GM12878 (cell line): ENCODE measurements around the gene ADGRB2. TPM values are rescaled to one million over a fixed set of nuclear protein-coding genes. Genes with fewer than 3 reads are reported as not detected.

Source experiments
- ATF7 ChIP-seq: fragments of 450-650 bp; IDR thresholded peaks from 2 replicates; pipeline ENCODE4 v1.6.1; 2016; ENCODE audit warnings: low read depth, mild to moderate bottlenecking
- BHLHE40 ChIP-seq, 2 experiments: fragments of 450-650 bp in 1 of 2; IDR thresholded peaks; 2 replicates each; pipeline ENCODE4 v1.6.1; 2011 to 2017; ENCODE audit warnings: low read depth in 2 of 2, borderline replicate concordance in 1 of 2, improper control_type of control experiment in 1 of 2, low read length in 1 of 2, mild to moderate bottlenecking in 1 of 2
- CHD4 ChIP-seq: fragments of 200-600 bp; sonication (generic); IDR thresholded peaks from 2 replicates; pipeline ENCODE4 v1.6.1; 2016; ENCODE audit warnings: mild to moderate bottlenecking
- EED ChIP-seq: sonication (generic); IDR thresholded peaks from 2 replicates; pipeline ENCODE4 v1.6.1; 2016; ENCODE audit warnings: antibody characterized with exemption, low read depth
- ETV6 ChIP-seq, 2 experiments: fragments of 450-650 bp in 1 of 2; IDR thresholded peaks in 1 of 2; conservative IDR thresholded peaks in 1 of 2; 2 replicates each; pipeline ENCODE4 v1.6.1; 2014; ENCODE audit warnings: antibody characterized with exemption in 1 of 2, borderline replicate concordance in 1 of 2, low read depth in 1 of 2, mild to moderate bottlenecking in 1 of 2, moderate library complexity in 1 of 2
- HDAC6 ChIP-seq: fragments of 200-600 bp; sonication (generic); IDR thresholded peaks from one replicate; pipeline ENCODE4 v1.8.0; 2017; ENCODE audit warnings: antibody characterized with exemption; ENCODE audit not compliant: unreplicated experiment
- LARP7 ChIP-seq: fragments of 450-650 bp; IDR thresholded peaks from 2 replicates; pipeline ENCODE4 v1.6.1; 2017; ENCODE audit warnings: mild to moderate bottlenecking
- POLR2AphosphoS5 ChIP-seq: IDR thresholded peaks from 2 replicates; pipeline ENCODE4 v1.6.1; 2011; ENCODE audit warnings: mild to moderate bottlenecking, low read length, inconsistent platforms
- RFX5 ChIP-seq: IDR thresholded peaks from 2 replicates; pipeline ENCODE4 v1.6.1; 2011; ENCODE audit warnings: low read depth, low read length, improper control_type of control experiment
- SREBF2 ChIP-seq: IDR thresholded peaks from 2 replicates; pipeline ENCODE4 v1.6.1; 2012; ENCODE audit warnings: mild to moderate bottlenecking, low read length
- TCF3 ChIP-seq: IDR thresholded peaks from 2 replicates; pipeline ENCODE4 v1.6.1; 2012; ENCODE audit warnings: low read depth, mild to moderate bottlenecking, low read length, borderline replicate concordance; ENCODE audit not compliant: insufficient read depth
- ZNF207 ChIP-seq: fragments of 450-650 bp; IDR thresholded peaks from 2 replicates; pipeline ENCODE4 v1.6.1; 2014; ENCODE audit warnings: antibody characterized with exemption, mild to moderate bottlenecking, borderline replicate concordance
- ZZZ3 ChIP-seq: IDR thresholded peaks from 2 replicates; pipeline ENCODE4 v1.6.1; 2011; ENCODE audit warnings: low read depth; ENCODE audit not compliant: control insufficient read depth, insufficient read length
- polyA plus RNA-seq, 11 experiments: library from polyadenylated mRNA; depleted of rRNA in 4 of 11; unstranded in 6 of 11; stranded (reverse) in 5 of 11; fragments of >200 nt; fragmentation: Nextera tagmentation in 4 of 11; fragmentation: Illumina TruSeq in 1 of 11; extraction: Ambion mirVana in 4 of 11; extraction: Trizol in 1 of 11; gene quantifications; 1 replicate in 1 of 11; 2 replicates in 10 of 11; pipeline versions ENCODE4 v1.2.1 to v1.2.3, GENCODE V29; 2011 to 2016; ENCODE audit warnings: inconsistent platforms in 2 of 11, missing spikeins in 2 of 11, low read depth in 1 of 11
- total RNA-seq, 4 experiments: library from RNA; depleted of rRNA in 3 of 4; stranded (reverse); fragments of >200 nt in 3 of 4; fragmentation: Illumina TruSeq in 1 of 4; extraction: Trizol in 1 of 4; gene quantifications; 2 replicates each; pipeline versions ENCODE4 v1.2.1 to v1.2.3, GENCODE V29; 2013 to 2021
- TF ChIP-seq, protein P1 (sequence below): fragments of 450-650 bp; IDR thresholded peaks from 2 replicates; pipeline ENCODE4 v1.6.1; 2017; ENCODE audit warnings: mild to moderate bottlenecking
- TF ChIP-seq, protein P2 (sequence below): fragments of 450-650 bp; IDR thresholded peaks from 2 replicates; pipeline ENCODE4 v1.6.1; 2018; ENCODE audit warnings: mild to moderate bottlenecking, low read depth, moderate library complexity; ENCODE audit not compliant: partially characterized antibody
- TF ChIP-seq, protein P3 (sequence below): fragments of 450-650 bp; IDR thresholded peaks from 2 replicates; pipeline ENCODE4 v1.6.1; 2017; ENCODE audit warnings: mild to moderate bottlenecking, moderate library complexity
- TF ChIP-seq, protein P4 (sequence below): fragments of 450-650 bp; formaldehyde crosslinking; IDR thresholded peaks from 2 replicates; pipeline ENCODE4 v1.5.0; 2022; ENCODE audit warnings: mild to moderate bottlenecking, missing genetic modification characterization

ADGRB2 gene
- total and polyA plus RNA-seq, 10 of the 15 experiments (the other 5 are each of a cell fraction or from before 2014, with no cell fraction given), result 0.11 to 0.33 (median 0.18) TPM; not detected in 4

DNA sequence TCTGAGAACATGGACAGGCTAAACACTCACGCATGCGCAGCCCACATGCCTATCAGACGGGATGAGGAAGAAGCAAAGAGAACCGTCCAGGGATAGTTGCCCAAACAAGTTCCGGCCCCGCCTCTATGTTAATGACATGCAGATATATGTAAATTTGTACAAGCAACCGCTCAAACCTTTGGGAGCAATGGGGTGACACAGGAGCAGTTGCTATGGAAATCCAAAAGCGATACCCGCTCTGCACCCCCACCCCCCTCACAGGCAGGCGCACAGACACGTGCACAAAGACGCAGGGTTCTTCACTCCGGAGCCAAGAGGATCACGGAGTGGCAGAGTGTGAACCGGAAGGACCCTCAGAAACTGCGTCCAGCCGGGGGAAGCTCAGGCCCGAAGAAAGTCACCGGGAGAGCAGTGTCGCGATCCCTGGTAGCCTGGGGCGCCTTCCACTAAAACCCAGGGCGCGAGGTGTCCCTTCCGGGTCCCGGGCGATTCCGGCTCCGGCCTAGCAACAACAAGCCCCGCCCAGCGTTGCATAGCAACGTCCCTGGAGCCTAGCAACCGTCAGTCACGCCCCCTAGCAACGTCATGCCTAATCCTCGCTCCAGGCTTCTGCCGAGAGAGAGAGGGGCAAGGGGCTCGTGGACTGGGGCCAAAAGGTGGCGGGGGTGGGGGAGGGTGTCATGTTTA lies 24.1 kb upstream of the ADGRB2 start (continued):
- peak; percentile 88 for TF ChIP-seq POLR2AphosphoS5
- TF ChIP-seq ATF7, result no peak
- TF ChIP-seq TCF3, result no peak
- no peak for TF ChIP-seq ZNF207
- peak; percentile 45 for TF ChIP-seq LARP7
- no peak for TF ChIP-seq HDAC6
- TF ChIP-seq ZZZ3, result no peak
- TF ChIP-seq, protein P1, sequence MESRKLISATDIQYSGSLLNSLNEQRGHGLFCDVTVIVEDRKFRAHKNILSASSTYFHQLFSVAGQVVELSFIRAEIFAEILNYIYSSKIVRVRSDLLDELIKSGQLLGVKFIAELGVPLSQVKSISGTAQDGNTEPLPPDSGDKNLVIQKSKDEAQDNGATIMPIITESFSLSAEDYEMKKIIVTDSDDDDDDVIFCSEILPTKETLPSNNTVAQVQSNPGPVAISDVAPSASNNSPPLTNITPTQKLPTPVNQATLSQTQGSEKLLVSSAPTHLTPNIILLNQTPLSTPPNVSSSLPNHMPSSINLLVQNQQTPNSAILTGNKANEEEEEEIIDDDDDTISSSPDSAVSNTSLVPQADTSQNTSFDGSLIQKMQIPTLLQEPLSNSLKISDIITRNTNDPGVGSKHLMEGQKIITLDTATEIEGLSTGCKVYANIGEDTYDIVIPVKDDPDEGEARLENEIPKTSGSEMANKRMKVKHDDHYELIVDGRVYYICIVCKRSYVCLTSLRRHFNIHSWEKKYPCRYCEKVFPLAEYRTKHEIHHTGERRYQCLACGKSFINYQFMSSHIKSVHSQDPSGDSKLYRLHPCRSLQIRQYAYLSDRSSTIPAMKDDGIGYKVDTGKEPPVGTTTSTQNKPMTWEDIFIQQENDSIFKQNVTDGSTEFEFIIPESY, result no peak
- no peak for TF ChIP-seq ETV6 (conservative IDR thresholded peaks at IDR 0.05 in 1 of 2, IDR thresholded peaks at IDR 0.05 in 1 of 2; ENCODE audit: borderline replicate concordance in 1 of 2, low read depth in 1 of 2)
- TF ChIP-seq BHLHE40 (IDR thresholded peaks at IDR 0.05; ENCODE audit: borderline replicate concordance in 1 of 2, low read depth in 2 of 2, low read length in 1 of 2), result peak; percentile 80 to 90
- TF ChIP-seq, protein P2, sequence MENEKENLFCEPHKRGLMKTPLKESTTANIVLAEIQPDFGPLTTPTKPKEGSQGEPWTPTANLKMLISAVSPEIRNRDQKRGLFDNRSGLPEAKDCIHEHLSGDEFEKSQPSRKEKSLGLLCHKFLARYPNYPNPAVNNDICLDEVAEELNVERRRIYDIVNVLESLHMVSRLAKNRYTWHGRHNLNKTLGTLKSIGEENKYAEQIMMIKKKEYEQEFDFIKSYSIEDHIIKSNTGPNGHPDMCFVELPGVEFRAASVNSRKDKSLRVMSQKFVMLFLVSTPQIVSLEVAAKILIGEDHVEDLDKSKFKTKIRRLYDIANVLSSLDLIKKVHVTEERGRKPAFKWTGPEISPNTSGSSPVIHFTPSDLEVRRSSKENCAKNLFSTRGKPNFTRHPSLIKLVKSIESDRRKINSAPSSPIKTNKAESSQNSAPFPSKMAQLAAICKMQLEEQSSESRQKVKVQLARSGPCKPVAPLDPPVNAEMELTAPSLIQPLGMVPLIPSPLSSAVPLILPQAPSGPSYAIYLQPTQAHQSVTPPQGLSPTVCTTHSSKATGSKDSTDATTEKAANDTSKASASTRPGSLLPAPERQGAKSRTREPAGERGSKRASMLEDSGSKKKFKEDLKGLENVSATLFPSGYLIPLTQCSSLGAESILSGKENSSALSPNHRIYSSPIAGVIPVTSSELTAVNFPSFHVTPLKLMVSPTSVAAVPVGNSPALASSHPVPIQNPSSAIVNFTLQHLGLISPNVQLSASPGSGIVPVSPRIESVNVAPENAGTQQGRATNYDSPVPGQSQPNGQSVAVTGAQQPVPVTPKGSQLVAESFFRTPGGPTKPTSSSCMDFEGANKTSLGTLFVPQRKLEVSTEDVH, result no peak
- 0 out of 2 replicates have a peak, but pooled peaks have one; percentile 25 for TF ChIP-seq RFX5
- no peak; the same call in 1 of the 2 replicates for TF ChIP-seq EED
- TF ChIP-seq, protein P3, sequence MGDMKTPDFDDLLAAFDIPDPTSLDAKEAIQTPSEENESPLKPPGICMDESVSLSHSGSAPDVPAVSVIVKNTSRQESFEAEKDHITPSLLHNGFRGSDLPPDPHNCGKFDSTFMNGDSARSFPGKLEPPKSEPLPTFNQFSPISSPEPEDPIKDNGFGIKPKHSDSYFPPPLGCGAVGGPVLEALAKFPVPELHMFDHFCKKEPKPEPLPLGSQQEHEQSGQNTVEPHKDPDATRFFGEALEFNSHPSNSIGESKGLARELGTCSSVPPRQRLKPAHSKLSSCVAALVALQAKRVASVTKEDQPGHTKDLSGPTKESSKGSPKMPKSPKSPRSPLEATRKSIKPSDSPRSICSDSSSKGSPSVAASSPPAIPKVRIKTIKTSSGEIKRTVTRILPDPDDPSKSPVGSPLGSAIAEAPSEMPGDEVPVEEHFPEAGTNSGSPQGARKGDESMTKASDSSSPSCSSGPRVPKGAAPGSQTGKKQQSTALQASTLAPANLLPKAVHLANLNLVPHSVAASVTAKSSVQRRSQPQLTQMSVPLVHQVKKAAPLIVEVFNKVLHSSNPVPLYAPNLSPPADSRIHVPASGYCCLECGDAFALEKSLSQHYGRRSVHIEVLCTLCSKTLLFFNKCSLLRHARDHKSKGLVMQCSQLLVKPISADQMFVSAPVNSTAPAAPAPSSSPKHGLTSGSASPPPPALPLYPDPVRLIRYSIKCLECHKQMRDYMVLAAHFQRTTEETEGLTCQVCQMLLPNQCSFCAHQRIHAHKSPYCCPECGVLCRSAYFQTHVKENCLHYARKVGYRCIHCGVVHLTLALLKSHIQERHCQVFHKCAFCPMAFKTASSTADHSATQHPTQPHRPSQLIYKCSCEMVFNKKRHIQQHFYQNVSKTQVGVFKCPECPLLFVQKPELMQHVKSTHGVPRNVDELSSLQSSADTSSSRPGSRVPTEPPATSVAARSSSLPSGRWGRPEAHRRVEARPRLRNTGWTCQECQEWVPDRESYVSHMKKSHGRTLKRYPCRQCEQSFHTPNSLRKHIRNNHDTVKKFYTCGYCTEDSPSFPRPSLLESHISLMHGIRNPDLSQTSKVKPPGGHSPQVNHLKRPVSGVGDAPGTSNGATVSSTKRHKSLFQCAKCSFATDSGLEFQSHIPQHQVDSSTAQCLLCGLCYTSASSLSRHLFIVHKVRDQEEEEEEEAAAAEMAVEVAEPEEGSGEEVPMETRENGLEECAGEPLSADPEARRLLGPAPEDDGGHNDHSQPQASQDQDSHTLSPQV, result no peak
- TF ChIP-seq CHD4, result no peak
- TF ChIP-seq, protein P4, sequence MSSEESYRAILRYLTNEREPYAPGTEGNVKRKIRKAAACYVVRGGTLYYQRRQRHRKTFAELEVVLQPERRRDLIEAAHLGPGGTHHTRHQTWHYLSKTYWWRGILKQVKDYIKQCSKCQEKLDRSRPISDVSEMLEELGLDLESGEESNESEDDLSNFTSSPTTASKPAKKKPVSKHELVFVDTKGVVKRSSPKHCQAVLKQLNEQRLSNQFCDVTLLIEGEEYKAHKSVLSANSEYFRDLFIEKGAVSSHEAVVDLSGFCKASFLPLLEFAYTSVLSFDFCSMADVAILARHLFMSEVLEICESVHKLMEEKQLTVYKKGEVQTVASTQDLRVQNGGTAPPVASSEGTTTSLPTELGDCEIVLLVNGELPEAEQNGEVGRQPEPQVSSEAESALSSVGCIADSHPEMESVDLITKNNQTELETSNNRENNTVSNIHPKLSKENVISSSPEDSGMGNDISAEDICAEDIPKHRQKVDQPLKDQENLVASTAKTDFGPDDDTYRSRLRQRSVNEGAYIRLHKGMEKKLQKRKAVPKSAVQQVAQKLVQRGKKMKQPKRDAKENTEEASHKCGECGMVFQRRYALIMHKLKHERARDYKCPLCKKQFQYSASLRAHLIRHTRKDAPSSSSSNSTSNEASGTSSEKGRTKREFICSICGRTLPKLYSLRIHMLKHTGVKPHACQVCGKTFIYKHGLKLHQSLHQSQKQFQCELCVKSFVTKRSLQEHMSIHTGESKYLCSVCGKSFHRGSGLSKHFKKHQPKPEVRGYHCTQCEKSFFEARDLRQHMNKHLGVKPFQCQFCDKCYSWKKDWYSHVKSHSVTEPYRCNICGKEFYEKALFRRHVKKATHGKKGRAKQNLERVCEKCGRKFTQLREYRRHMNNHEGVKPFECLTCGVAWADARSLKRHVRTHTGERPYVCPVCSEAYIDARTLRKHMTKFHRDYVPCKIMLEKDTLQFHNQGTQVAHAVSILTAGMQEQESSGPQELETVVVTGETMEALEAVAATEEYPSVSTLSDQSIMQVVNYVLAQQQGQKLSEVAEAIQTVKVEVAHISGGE (CRISPR knock-in tag), result no peak
- TF ChIP-seq SREBF2, result no peak
